Neural cell (in vitro differentiated cells): ENCODE measurements around the gene SPRING1. TPM values are rescaled to one million over a fixed set of nuclear protein-coding genes. Genes with fewer than 3 reads are reported as not detected.

Experiments
- H2AFZ ChIP-seq: fragments of 200-600, 300-800 bp; sonication (generic), shearing (Covaris generic); 2 replicates; pipeline ENCODE4 v1.6.0; 2014; ENCODE audit warnings: low read depth, mild to moderate bottlenecking, antibody characterized with exemption, low read length, moderate library complexity
- H3F3A ChIP-seq: fragments of 200-600 bp; shearing (Covaris generic); 2 replicates; pipeline ENCODE4 v1.6.1; 2016; ENCODE audit warnings: mild to moderate bottlenecking, moderate library complexity, mixed read lengths, antibody characterized with exemption, low read length; ENCODE audit not compliant: insufficient read depth, poor library complexity, severe bottlenecking
- H3K27ac ChIP-seq: fragments of 200-600, 300-800 bp; sonication (generic), shearing (Covaris generic); 2 replicates; pipeline ENCODE4 v1.5.1; 2014; ENCODE audit warnings: mild to moderate bottlenecking, low read length, moderate library complexity
- H3K27me3 ChIP-seq: fragments of 300-800, 200-600 bp; sonication (generic), shearing (Covaris generic); 2 replicates; pipeline ENCODE4 v1.6.0; 2014; ENCODE audit warnings: mild to moderate bottlenecking, low read depth, low read length, moderate library complexity; ENCODE audit not compliant: insufficient read depth
- H3K36me3 ChIP-seq: fragments of 300-800, 200-600 bp; sonication (generic), shearing (Covaris generic); 2 replicates; pipeline ENCODE4 v1.5.1; 2014; ENCODE audit warnings: mild to moderate bottlenecking, antibody characterized with exemption, low read length, moderate library complexity; ENCODE audit not compliant: insufficient read depth
- H3K4me2 ChIP-seq: fragments of 300-800, 200-600 bp; sonication (generic), shearing (Covaris generic); 2 replicates; pipeline ENCODE4 v1.6.0; 2014; ENCODE audit warnings: mild to moderate bottlenecking, low read length
- H3K4me3 ChIP-seq: fragments of 300-800, 200-600 bp; sonication (generic), shearing (Covaris generic); 2 replicates; pipeline ENCODE4 v1.5.1; 2014; ENCODE audit warnings: mild to moderate bottlenecking, low read length, moderate library complexity
- H3K79me2 ChIP-seq: fragments of 200-600 bp; shearing (Covaris generic); replicated peaks from 2 replicates; pipeline ENCODE4 v1.6.0; 2014; ENCODE audit warnings: mild to moderate bottlenecking, low read length, moderate library complexity; ENCODE audit not compliant: insufficient read depth
- H3K9ac ChIP-seq: fragments of 300-800, 200-600 bp; sonication (generic), shearing (Covaris generic); 2 replicates; pipeline ENCODE4 v1.6.1; 2016; ENCODE audit warnings: mild to moderate bottlenecking, low read length, mixed read lengths
- H3K9me2 ChIP-seq: fragments of 200-600 bp; shearing (Covaris generic); 2 replicates; pipeline ENCODE4 v1.6.1; 2016; ENCODE audit warnings: mild to moderate bottlenecking, low read length, mixed read lengths; ENCODE audit not compliant: insufficient read depth
- H3K9me3 ChIP-seq: fragments of 200-600, 300-800 bp; sonication (generic), shearing (Covaris generic); 2 replicates; pipeline ENCODE4 v1.6.1; 2016; ENCODE audit warnings: mild to moderate bottlenecking, mixed run types, low read length, moderate library complexity, mixed read lengths
- H4K20me1 ChIP-seq: fragments of 200-600 bp; shearing (Covaris generic); 2 replicates; pipeline ENCODE4 v1.6.1; 2016; ENCODE audit warnings: mild to moderate bottlenecking, mixed run types; ENCODE audit not compliant: insufficient read depth
- EP300 ChIP-seq: fragments of 450-650 bp; conservative IDR thresholded peaks from 2 replicates; pipeline ENCODE4 v1.6.1; 2014; ENCODE audit warnings: antibody characterized with exemption, mild to moderate bottlenecking, moderate library complexity; ENCODE audit not compliant: poor library complexity, severe bottlenecking
- EZH2 ChIP-seq: fragments of 200-600, 300-800 bp; shearing (Covaris generic), sonication (generic); IDR thresholded peaks from 2 replicates; pipeline ENCODE4 v1.6.1; 2014; ENCODE audit warnings: antibody characterized with exemption, low read length, borderline replicate concordance, mild to moderate bottlenecking; ENCODE audit not compliant: insufficient read depth, poor library complexity, severe bottlenecking
- MXI1 ChIP-seq: fragments of 450-650 bp; conservative IDR thresholded peaks from 2 replicates; pipeline ENCODE4 v1.6.1; 2014; ENCODE audit warnings: antibody characterized with exemption, mild to moderate bottlenecking; ENCODE audit not compliant: poor library complexity, severe bottlenecking
- POLR2AphosphoS5 ChIP-seq: IDR thresholded peaks from 2 replicates; pipeline ENCODE4 v1.6.1; 2012
- RAD21 ChIP-seq: fragments of 450-650 bp; conservative IDR thresholded peaks from 2 replicates; pipeline ENCODE4 v1.6.1; 2014; ENCODE audit warnings: antibody characterized with exemption, mild to moderate bottlenecking, moderate library complexity
- SMC3 ChIP-seq: fragments of 450-650 bp; conservative IDR thresholded peaks from 2 replicates; pipeline ENCODE4 v1.6.1; 2014; ENCODE audit warnings: antibody characterized with exemption, mild to moderate bottlenecking, moderate library complexity; ENCODE audit not compliant: poor library complexity
- TAF1 ChIP-seq: IDR thresholded peaks from 2 replicates; pipeline ENCODE4 v1.6.1; 2012; ENCODE audit warnings: low read depth
- polyA plus RNA-seq: library from polyadenylated mRNA; depleted of rRNA; stranded (reverse); fragments of >200 nt; gene quantifications from 2 replicates; pipeline ENCODE4 v1.2.3, GENCODE V29; 2014
- TF ChIP-seq, protein P1 (sequence below): fragments of 450-650 bp; IDR thresholded peaks from 2 replicates; pipeline ENCODE4 v1.5.1; 2014; ENCODE audit warnings: antibody characterized with exemption, mild to moderate bottlenecking, moderate library complexity; ENCODE audit not compliant: poor library complexity, severe bottlenecking
- TF ChIP-seq, protein P2 (sequence below): IDR thresholded peaks from 2 replicates; pipeline ENCODE4 v1.6.1; 2012; ENCODE audit warnings: borderline replicate concordance

SPRING1 gene
- polyA plus RNA-seq, 1 donor from 2014 or later, result 48.1 TPM

DNA sequence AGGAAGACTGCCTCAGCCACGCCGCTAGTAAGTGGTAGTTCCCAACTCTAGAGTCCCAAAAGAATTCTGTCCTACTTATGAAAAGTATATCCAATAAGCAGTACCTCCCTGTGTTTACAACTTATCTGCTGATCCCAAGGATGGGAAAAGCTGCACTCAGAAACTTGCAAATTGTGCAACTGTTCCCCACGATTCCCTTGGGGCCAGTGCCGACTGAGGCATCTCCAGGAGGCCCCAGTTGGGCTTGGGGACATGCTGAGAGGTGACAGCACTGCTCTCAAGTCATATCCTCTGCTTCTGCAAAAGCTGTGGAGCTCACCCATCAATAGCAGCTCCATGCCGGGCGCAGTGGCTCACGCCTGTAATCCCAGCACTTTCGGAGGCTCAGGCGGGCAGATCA lies 23.7 kb downstream of the SPRING1 start:
- Histone ChIP-seq H4K20me1 (no peaks in the 10 kb centered on the region), H2AFZ (no peak overlapping the region), H3K27ac (no peak overlapping the region), H3K9me3 (no peaks in the 10 kb centered on the region), H3K36me3 (peaks cover 9% of the 10 kb centered on the region), H3K27me3 (no peaks in the 10 kb centered on the region), H3K9ac (no peak overlapping the region), H3K9me2 (no peaks in the 10 kb centered on the region), H3F3A (peaks cover 6% of the 10 kb centered on the region), H3K4me3 (no peak overlapping the region), H3K79me2 (no peaks in the 10 kb centered on the region), H3K4me2 (no peak overlapping the region)
- no peak for TF ChIP-seq SMC3
- no peak for TF ChIP-seq MXI1
- TF ChIP-seq, protein P1, sequence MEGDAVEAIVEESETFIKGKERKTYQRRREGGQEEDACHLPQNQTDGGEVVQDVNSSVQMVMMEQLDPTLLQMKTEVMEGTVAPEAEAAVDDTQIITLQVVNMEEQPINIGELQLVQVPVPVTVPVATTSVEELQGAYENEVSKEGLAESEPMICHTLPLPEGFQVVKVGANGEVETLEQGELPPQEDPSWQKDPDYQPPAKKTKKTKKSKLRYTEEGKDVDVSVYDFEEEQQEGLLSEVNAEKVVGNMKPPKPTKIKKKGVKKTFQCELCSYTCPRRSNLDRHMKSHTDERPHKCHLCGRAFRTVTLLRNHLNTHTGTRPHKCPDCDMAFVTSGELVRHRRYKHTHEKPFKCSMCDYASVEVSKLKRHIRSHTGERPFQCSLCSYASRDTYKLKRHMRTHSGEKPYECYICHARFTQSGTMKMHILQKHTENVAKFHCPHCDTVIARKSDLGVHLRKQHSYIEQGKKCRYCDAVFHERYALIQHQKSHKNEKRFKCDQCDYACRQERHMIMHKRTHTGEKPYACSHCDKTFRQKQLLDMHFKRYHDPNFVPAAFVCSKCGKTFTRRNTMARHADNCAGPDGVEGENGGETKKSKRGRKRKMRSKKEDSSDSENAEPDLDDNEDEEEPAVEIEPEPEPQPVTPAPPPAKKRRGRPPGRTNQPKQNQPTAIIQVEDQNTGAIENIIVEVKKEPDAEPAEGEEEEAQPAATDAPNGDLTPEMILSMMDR, result no peak
- no peak for TF ChIP-seq POLR2AphosphoS5
- TF ChIP-seq EZH2, result no peak
- TF ChIP-seq EP300, result no peak
- no peak for TF ChIP-seq RAD21
- TF ChIP-seq TAF1, result no peak
- TF ChIP-seq, protein P2, sequence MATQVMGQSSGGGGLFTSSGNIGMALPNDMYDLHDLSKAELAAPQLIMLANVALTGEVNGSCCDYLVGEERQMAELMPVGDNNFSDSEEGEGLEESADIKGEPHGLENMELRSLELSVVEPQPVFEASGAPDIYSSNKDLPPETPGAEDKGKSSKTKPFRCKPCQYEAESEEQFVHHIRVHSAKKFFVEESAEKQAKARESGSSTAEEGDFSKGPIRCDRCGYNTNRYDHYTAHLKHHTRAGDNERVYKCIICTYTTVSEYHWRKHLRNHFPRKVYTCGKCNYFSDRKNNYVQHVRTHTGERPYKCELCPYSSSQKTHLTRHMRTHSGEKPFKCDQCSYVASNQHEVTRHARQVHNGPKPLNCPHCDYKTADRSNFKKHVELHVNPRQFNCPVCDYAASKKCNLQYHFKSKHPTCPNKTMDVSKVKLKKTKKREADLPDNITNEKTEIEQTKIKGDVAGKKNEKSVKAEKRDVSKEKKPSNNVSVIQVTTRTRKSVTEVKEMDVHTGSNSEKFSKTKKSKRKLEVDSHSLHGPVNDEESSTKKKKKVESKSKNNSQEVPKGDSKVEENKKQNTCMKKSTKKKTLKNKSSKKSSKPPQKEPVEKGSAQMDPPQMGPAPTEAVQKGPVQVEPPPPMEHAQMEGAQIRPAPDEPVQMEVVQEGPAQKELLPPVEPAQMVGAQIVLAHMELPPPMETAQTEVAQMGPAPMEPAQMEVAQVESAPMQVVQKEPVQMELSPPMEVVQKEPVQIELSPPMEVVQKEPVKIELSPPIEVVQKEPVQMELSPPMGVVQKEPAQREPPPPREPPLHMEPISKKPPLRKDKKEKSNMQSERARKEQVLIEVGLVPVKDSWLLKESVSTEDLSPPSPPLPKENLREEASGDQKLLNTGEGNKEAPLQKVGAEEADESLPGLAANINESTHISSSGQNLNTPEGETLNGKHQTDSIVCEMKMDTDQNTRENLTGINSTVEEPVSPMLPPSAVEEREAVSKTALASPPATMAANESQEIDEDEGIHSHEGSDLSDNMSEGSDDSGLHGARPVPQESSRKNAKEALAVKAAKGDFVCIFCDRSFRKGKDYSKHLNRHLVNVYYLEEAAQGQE, result no peak

DNA sequence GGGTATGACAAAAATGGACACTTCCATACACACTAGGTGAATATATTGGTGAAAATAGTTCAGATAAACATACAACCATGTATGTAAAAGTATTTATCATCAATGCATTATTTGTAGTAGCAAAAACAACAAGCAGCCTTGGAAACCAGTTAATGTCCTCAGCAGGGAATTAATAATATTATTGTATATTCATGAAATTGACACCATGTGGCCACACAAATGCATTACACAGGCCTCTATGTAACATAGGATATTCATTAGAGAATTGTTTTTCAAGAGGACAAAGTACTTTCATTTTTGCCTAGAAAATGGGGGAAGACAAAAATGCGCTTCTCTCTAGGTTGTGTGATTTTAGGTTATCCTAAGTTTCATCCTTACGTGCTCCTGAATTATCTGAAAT lies 24.3 kb downstream of the SPRING1 start:
- Histone ChIP-seq H3F3A (peaks cover 2% of the 10 kb centered on the region), H3K4me3 (no peak overlapping the region), H3K36me3 (peaks cover 9% of the 10 kb centered on the region), H3K79me2 (no peaks in the 10 kb centered on the region), H3K9me3 (no peaks in the 10 kb centered on the region), H2AFZ (no peak overlapping the region), H3K9ac (no peak overlapping the region), H4K20me1 (no peaks in the 10 kb centered on the region), H3K9me2 (no peaks in the 10 kb centered on the region), H3K27ac (no peak overlapping the region), H3K27me3 (no peaks in the 10 kb centered on the region), H3K4me2 (no peak overlapping the region)
- TF ChIP-seq RAD21, result no peak
- TF ChIP-seq POLR2AphosphoS5, result no peak
- no peak for TF ChIP-seq EP300
- no peak for TF ChIP-seq EZH2
- TF ChIP-seq, protein P2, result no peak
- TF ChIP-seq, protein P1, result no peak
- TF ChIP-seq TAF1, result no peak
- no peak for TF ChIP-seq MXI1
- TF ChIP-seq SMC3, result no peak
